ENCODE results near the gene SOD1.

SOD1 gene

DNA sequence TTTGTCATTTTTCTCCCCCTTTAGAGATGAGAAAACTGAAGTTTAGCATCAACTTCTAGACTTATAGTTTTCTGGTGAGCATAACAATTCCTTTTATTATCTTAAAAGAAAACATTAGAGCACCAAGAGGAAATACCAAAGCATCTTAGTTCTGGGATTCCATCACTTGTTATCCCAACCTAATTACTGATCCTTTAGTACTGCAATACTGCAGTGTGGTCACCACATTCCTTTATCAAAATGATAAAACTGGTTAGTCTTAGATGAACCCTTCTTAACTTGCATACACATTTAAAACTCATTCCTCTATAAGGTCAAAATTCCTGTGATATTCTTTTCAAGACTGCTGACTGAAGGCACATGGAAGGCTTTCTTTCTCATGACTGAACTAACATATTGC, 23.1 kb downstream of the SOD1 start:
- DNase-seq (ENCODE audit: low read depth in 2 of 2), result no peak

DNA sequence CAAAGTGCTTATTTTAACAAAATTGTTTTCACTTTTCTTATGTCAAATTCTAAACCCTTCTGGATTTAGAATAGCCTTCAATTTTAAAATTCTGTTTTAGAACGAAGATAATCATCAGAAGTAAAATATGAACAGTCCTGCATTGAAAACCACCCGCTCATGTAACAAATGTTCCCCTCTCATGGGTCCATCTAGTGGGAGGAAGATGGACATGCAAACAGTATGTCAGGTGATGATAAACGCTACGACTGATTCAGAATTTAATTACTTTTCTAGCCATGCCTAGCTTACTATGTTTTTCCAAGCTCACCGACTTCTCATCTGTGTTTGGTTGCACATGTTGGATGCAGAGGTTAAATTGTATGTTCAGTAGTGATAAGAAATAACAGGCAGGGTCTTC, 23.5 kb downstream of the SOD1 start:
- DNase-seq (ENCODE audit: low read depth in 2 of 2), result no peak

DNA sequence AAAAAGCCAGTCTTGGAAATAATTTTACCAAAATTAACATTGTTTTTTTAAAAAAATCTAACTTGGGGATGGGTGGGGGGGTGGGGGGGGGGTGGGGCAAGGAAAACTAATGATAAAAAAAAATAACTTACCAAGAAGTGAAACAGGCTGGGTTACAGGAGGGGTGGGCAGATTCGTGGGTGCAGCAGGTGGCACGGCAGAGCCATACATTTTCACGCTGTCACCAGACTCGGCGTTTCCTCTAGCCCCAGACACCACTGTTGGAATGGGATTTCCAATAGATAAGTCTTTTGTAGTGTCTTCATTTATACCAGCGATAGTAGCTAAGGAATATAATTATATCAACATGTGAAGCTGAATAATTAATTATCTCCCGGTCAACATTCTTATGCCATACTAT, 25.4 kb downstream of the SOD1 start:
- DNase-seq (ENCODE audit: low read depth in 2 of 2), result no peak

DNA sequence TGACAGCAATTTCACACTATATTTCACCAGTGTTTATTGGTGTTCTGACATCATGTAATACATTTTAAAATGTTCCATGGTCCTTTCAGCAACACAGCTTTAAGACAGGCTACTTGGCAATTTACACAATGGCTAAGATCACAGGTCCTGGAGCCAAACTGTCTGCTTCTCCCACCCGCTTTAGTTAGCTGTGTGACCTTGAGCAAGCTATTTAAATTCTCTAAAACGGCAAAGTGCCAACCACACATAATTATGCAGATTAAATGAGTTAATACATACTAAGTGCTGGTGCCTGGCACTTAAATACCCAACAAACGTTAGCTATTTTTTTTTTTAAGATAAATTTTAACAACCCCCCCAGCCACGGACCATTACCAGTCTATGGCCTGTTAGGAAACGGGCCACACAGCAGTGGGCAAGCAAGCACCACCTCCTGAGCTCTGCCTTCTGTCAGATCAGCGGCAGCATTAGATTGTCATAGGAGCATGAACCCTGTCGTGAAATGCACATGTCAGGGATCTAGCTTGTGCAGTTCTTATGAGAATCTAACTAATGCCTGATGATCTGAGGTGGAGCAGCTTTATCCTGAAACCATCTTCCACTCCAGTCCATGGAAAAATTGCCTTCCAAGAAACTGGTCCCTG, 26.9 kb downstream of the SOD1 start:
- no peak for DNase-seq (ENCODE audit: low read depth in 2 of 2)

DNA sequence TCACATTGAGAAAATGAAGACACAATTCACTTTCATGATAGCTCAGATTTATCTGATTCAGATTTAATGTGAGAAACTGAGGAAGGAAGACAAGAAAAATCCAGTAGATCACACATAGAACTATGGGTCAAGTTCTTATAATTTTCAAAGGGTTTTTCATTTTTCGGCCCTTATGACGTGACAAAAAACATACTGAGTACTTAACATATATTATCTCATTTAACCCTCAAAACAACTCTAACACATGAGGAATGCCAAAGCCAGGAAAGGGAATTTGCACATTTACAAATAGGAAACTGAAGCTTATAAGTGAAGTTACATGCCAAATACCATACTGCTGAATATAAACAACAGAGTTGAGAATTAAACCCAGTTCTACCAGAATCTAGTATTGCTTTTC, 27.6 kb downstream of the SOD1 start:
- DNase-seq (ENCODE audit: low read depth in 2 of 2), result no peak

DNA sequence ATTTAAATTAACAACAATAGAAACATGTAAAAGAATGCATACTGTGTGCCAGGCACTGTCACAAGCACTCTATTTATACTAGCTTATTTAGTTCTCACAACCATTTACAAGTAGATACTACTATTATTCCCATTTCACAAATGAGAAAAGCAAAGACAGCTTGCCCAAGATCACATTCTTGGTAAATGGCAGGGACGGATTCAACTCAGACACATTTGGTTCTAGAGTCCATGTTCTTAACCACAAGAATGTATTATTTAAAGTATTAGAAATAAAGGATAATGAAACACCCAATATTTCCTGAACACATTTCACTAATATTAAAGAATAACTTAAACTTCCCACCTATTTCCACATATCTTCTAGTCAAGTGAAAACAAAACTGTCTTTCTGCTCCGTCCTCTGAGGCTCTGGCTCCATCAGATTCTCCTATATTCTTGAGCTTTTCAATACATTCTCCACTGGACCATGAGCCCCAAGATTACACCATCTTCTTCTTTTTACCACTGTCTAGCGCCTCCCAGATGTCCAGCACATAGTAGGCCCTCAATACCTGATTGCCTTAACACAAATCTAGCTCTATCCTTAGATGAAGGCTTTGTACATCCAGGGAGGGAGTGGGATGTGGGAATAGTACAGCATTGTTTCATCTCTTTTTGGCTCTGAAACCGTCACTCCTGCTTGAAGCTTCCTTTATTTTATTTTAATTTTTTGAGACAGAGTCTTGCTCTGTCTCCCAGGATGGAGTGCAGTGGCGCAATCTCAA, 29.3 kb downstream of the SOD1 start:
- no peak for DNase-seq (ENCODE audit: low read depth in 2 of 2)

DNA sequence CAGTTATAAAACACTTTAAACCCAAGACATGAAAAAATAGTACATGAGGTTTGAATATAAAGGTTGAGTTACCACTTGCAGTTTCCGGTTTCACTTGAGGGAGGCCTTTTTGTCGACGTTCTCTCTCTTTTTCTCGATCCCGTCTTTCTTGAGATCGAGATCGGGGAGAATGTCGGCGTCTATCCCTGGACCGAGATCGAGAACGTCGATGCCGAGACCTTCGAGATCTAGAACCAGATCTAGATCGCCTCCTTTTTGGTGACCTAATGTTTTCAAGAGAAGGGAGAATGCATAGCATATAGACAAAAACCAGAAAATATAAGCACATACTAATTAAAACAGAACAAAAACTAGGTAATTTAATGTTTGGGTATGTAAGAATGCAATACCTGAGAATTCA, 33.7 kb downstream of the SOD1 start:
- no peak for DNase-seq (ENCODE audit: low read depth in 2 of 2)

DNA sequence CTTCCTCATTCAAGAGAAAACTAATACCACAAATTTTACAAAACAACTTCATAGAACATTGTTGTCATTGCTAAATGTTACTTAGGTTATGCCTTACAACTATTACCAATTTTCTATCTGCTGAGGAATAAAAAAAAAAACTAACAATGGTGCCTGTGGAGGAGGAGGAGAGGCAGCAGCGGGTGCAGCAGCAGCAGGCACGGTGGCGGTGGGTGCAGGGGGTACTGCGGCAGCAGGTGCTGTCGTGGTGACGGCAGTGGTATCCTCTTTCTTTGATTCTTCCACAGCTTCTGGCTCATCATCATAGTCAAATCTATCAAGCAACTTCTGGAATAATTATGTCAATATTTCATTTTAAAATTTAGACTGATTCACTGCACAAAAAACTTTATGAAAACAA, 36.9 kb downstream of the SOD1 start:
- no peak for DNase-seq (ENCODE audit: low read depth in 2 of 2)

DNA sequence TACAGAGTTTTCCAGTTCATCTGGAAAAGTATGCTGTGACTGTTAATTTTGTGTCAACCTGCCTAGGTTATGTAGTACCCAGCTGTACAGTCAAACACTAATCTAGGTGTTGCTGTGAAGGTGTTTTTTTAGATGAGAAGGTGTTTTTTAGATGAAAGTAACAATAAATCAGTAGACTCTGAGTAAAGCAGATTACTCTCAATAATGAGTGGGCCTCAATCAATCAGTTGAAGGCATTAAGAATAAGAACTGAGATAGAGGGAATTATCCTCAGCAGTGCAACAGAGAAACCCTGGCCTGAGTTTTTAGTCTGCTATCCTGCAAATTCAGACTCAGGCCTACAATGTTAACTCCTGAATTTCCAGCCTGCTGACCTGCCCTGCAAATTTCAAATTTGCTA, 39.0 kb downstream of the SOD1 start:
- DNase-seq (ENCODE audit: low read depth in 2 of 2), result no peak

DNA sequence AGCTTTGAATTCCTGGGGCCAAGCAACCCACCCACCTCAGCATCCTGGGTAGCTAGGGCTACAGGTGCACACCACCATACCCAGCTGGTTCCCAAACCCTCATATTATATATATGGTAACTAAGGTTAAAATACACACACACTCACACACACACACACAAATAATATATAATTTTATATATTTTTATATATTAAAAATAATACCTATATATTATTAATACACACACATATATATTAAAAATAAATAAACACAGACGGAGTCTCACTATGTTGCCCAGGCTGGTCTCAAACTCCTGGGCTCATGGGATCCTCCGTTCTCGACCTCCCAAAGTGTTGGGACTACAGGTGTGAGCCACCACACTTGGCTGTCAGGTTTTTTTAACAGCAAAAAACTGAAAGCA, 40.5 kb downstream of the SOD1 start:
- DNase-seq (ENCODE audit: low read depth in 2 of 2), result no peak

DNA sequence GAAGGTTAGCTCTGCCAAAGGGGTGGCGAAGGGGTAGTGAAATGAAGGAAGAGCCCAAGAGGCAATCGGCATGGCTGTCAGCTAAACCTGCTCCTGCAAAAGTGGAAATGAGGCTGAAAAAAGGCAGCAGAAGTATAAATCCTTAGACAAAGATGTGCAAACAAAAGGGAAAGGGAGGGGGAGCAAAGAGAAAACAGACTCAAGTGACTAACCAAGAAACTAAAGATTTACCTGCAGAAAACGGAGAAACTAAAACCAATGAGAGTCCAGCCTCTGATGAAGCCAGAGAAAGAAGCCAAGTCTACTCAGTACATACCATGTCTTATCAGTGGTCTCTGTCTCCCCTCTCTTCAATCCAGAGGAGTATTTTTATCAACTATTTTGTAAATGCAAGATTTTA, 47.1 kb downstream of the SOD1 start:
- DNase-seq (ENCODE audit: low read depth in 2 of 2), result no peak

DNA sequence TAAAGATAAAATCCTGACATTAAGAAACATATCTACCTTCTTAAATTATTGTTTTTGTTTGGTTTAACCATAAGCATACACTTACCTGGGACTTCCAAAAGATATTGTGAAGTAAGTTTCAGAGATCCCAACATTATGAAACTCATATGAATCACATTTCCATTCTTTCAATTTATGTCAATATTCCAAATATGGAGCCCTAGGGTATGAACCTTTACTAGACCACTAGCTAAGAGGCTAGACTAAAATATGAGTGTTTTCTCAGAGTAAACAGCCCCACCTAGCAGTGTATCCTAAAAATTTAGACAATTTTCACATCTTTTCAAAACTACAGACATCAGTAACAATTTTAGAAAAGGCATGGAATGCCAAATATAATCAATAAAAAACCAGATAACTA, 48.0 kb downstream of the SOD1 start:
- DNase-seq (ENCODE audit: low read depth in 2 of 2), result no peak

DNA sequence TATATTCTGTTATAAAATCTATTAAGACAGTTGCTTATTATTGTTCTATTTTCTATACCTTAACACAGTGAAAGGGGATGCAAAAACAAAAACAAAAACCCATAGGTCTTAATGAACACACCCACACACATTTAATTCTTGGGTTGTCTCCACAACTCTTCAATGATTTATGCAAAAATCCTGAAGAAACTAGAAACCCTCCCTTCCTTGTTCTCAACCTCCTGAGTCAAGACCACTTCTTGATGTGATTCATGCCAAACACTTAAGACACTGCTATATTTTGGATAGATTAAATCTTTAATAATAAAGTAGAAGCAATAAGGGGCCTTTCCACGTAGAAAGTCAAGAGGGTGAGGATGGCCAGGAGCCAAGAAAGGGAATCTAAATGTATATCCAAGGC, 49.0 kb downstream of the SOD1 start:
- DNase-seq (ENCODE audit: low read depth in 2 of 2), result no peak

DNA sequence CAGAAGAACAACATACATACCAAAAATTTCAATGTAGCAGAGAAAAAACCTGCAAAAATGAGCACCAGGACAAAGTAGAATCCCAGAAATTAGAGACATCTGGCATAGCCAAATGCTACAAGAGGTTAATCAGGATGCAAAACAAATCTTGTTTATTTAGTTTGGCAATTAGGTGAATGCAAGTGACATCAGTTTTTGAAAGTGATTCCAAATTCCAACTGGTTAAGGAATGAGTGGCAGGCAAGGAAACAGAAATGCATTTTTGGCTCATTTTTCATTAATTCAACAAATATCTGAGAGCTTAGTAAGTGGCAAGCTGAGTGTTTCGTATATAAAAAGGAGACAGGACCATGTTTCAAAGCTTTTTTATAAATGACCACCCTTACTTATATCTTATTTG, 51.1 kb downstream of the SOD1 start:
- no peak for DNase-seq (ENCODE audit: low read depth in 2 of 2)

DNA sequence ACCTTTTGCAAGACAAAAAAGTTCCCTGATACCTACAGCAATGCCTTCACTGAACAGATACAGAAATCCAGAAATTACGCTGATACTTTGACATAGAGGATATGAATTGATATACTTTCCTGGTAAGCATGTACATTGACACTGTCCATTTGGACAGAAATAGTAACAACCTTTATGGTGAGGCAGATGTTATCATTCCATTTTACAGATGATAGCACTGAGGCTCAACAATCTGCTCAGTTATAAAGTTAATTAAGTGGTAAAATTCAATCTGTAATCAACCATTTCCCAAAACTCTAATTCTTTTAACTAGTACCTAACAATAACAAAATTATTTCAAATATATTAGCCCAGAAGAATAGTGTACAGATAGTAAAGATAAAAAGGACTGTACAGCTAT, 51.8 kb downstream of the SOD1 start:
- DNase-seq (ENCODE audit: low read depth in 2 of 2), result no peak

DNA sequence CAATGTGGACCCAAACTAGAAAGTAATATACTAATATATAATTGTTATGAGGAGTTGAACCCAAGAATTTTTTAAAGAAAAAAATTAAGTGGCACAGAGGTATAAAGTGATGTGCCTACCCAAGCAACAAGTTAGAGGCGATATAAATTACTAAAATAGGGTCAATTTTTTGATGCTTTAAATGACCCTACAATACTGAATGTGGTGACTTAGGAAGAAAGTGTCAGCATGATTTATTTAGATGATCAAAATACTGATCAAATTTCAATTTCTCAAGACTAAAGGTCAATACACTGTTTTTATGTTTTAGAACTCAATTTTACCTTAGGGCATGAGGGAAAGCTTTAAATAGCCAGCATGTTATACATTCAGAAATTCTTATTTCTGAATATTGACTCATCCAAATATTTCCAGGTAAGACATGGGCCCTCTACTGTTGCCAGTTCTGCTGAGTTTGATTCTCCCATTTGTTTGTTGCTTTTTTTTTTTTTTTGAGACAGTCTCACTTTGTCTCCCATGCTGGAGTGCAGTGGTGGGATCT, 52.3 kb downstream of the SOD1 start:
- DNase-seq (ENCODE audit: low read depth in 2 of 2), result no peak

DNA sequence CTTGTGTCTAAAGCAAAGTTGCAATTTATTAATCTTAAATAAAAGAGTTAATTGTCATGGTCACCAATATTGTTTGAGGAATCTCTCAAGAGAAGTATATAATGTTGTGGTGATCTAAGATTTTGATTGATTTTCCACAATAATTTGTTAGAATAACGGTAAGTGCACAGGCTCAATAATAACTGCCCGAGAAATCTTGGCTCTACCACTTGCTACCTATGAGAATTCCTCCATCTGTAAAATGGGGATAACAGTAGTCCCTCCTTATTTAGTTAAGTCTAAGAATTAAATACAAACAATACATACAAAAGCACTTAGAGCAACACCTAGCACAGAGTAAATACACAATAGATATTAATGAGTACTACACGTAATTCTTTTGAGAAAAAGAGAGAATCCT, 53.6 kb downstream of the SOD1 start:
- no peak for DNase-seq (ENCODE audit: low read depth in 2 of 2)

DNA sequence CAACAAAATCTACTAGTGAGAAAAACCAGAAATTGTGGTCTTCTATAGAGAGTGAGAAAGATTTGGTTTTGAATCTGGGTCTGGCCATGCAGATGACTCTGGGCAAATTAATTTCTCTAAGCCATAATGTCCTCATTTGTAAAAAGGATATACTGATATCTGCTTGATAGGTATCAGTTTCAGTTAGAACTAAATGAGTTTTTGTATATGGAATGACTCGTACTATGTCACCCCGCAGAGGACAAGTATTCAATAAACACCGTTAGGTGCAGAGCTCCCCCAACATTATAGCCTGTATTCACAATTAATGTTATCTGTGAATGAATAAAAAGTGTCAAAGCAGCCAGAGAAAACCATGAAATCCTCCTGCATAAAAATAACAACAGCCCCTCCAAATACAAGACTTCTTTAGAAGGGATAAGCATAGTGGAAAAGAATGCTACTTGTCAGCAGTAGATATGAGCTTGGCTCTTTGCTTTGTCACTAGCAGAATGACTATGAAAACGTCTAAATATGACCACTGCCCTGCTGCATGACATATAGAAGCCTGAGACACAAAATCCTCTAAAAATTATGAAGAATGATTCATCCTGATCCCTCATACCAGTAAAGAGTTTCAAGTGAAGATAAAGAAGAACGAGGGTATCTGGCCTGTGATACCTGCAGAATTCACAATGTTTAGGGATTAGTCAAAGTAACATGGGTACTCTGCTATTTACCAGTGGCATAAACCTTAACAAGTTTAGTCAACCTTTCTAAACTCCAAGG, 54.7 kb downstream of the SOD1 start:
- DNase-seq (ENCODE audit: low read depth in 2 of 2), result no peak

DNA sequence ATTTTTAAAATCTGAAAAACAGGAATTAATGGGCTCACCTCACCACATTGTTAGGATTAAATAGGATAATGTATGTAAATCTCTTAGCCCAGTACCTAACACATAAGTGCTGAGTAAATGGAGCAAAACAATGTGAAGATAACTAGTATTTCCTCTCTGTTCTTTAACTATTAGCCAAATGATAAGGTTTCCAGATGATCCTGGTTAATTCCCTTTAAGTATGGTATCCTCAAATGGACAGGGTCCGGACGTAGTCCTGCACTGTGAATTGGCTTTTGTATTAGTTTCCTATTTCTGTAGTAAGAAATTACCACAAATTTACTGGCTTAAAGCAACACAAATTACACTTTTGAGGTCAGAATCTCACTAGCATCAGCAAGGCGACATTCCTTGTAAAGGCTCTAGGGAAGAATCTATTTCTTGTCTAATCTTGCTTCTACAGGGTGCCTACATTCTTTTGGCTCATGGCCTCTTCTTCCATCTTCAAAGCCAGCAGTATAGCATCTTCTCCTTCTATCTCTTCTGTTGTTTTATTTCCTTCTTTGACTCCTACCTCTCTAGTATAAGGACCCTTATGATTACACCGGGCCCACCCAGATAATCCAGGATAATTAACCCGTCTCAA, 55.4 kb downstream of the SOD1 start:
- DNase-seq (ENCODE audit: low read depth in 2 of 2), result no peak

DNA sequence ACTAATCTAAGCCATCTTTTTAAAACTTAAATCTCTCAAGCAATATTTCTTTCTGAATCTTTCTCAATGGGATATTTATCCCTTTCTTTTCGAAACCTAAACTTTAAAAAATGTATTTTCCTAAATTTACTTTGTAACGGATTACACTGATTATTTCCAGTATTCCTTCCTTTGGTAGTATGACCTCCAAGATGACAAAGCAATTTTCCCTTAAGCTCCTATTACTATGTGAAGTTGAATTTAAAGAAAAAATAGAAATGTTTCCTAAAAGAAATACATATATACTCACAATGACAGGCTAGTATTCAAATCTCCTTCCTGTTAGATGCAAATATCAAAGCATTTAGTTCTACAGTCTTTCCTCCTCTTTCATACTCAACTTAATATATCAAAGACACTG, 56.6 kb downstream of the SOD1 start:
- DNase-seq (ENCODE audit: low read depth in 2 of 2), result no peak

All from activated CD8-positive, alpha-beta memory T cell treated with anti-CD3 and anti-CD28 coated beads for 4 hours (primary cell).